HCT116 (cell line): ENCODE results near the gene SH3RF2. TPM values are rescaled to one million over a fixed set of nuclear protein-coding genes. Genes with fewer than 3 reads are reported as not detected.
A peak's percentile ranks its signal among the peaks of the same experiment; 100 is the strongest.

Source experiments
- ATAC-seq: fragments of 200-7000 bp; cut with Tn5 transposase; 2 replicates; pipeline ENCODE4 v1.9.1; 2020; ENCODE audit warnings: mild to moderate bottlenecking, moderate library complexity
- BruUV-seq: library from RNA; stranded (reverse); fragments of 400-500 nt; replicated peaks from 2 replicates; lab custom pipeline; 2021; lab: Mats Ljungman, UMichigan
- CTCF ChIA-PET: fragments of 300-600 bp; sonication (Branson Sonifier 250); formaldehyde crosslinking; loops from one replicate; lab custom pipeline; 2021; ENCODE audit warnings: antibody characterized with exemption; lab: Charles Lee
- POLR2A ChIA-PET: fragments of 300-600, 350-600 bp; sonication (Branson Sonifier 250); formaldehyde crosslinking; loops from one replicate; lab custom pipeline; 2021; ENCODE audit warnings: antibody characterized with exemption; lab: Charles Lee
- RAD21 ChIA-PET, 2 experiments: fragments of 300-600 bp; sonication (Branson Sonifier 250); formaldehyde crosslinking; loops; one replicate each; lab custom pipeline; 2023; ENCODE audit warnings: low total read pairs in 2 of 2; ENCODE audit not compliant: uncharacterized antibody in 2 of 2, unreplicated experiment in 2 of 2, low non-redundant PET in 1 of 2; lab: Charles Lee
- DNase-seq: peaks from one replicate; pipeline ENCODE4 v3.0.0-alpha.2; 2010; ENCODE audit warnings: low read depth, low spot score
- H2AFZ ChIP-seq: fragments of 200-600 bp; shearing (Covaris generic), sonication (generic); 2 replicates; pipeline ENCODE4 v1.6.1; 2017; ENCODE audit warnings: low read depth, mixed run types, mixed read lengths, antibody characterized with exemption, low read length; ENCODE audit not compliant: poor library complexity, severe bottlenecking
- H3K27ac ChIP-seq: 2 replicates; pipeline ENCODE4 v1.5.1; 2012; ENCODE audit warnings: low read depth, low read length
- H3K27me3 ChIP-seq: fragments of 200-600 bp; sonication (generic); 2 replicates; pipeline ENCODE4 v1.6.1; 2016; ENCODE audit warnings: mixed run types, low read length, mixed read lengths; ENCODE audit not compliant: insufficient read depth
- H3K36me3 ChIP-seq, 2 experiments: fragments of 200-500 bp in 1 of 2; fragments of 200-600 bp in 1 of 2; sonication (Bioruptor generic) in 1 of 2; sonication (generic) in 1 of 2; 2 replicates each; pipeline versions ENCODE4 v1.5.1 to v1.6.1; 2014 to 2016; ENCODE audit warnings: low read length in 2 of 2, inconsistent platforms in 1 of 2, mixed read lengths in 1 of 2, mixed run types in 1 of 2; ENCODE audit not compliant: insufficient read depth in 2 of 2, control insufficient read depth in 1 of 2
- H3K4me1 ChIP-seq, 2 experiments: fragments of 200-600 bp in 1 of 2; sonication (generic) in 1 of 2; 2 replicates each; pipeline versions ENCODE4 v1.5.1 to v1.6.1; 2012 to 2017; ENCODE audit warnings: low read length in 2 of 2, inconsistent platforms in 1 of 2, mild to moderate bottlenecking in 1 of 2, mixed read lengths in 1 of 2, mixed run types in 1 of 2, moderate library complexity in 1 of 2; ENCODE audit not compliant: insufficient read depth in 2 of 2, control insufficient read depth in 1 of 2
- H3K4me2 ChIP-seq: fragments of 200-600 bp; sonication (generic); 2 replicates; pipeline ENCODE4 v1.6.1; 2017; ENCODE audit warnings: mixed run types, low read length, mixed read lengths
- H3K4me3 ChIP-seq, 2 experiments: fragments of 200-600 bp in 1 of 2; sonication (generic) in 1 of 2; replicated peaks in 1 of 2; 2 replicates each; pipeline ENCODE4 v1.5.1; 2011 to 2016; ENCODE audit warnings: low read length in 2 of 2, control low read depth in 1 of 2, low read depth in 1 of 2, mild to moderate bottlenecking in 1 of 2, mixed read lengths in 1 of 2, mixed run types in 1 of 2
- H3K79me2 ChIP-seq: fragments of 200-600 bp; sonication (generic); 2 replicates; pipeline ENCODE4 v1.6.1; 2017; ENCODE audit warnings: mild to moderate bottlenecking, mixed run types, low read length, moderate library complexity, mixed read lengths; ENCODE audit not compliant: insufficient read depth
- H3K9ac ChIP-seq: fragments of 200-600 bp; sonication (generic); 2 replicates; pipeline ENCODE4 v1.6.1; 2016; ENCODE audit warnings: low read length, mixed read lengths
- H3K9me2 ChIP-seq: fragments of 200-600 bp; sonication (generic), shearing (Covaris generic); 2 replicates; pipeline ENCODE4 v1.6.1; 2017; ENCODE audit warnings: mixed run types, mild to moderate bottlenecking, moderate library complexity; ENCODE audit not compliant: insufficient read depth
- H3K9me3 ChIP-seq, 2 experiments: fragments of 200-500 bp in 1 of 2; fragments of 200-600 bp in 1 of 2; sonication (Bioruptor generic) in 1 of 2; sonication (generic) in 1 of 2; 2 replicates each; pipeline ENCODE4 v1.6.1; 2014 to 2017; ENCODE audit warnings: low read length in 2 of 2, mixed read lengths in 2 of 2, inconsistent platforms in 1 of 2, low read depth in 1 of 2, mild to moderate bottlenecking in 1 of 2, mixed run types in 1 of 2, moderate library complexity in 1 of 2; ENCODE audit not compliant: control insufficient read depth in 1 of 2, insufficient read depth in 1 of 2
- H4K20me1 ChIP-seq: fragments of 200-600 bp; sonication (generic), shearing (Covaris generic); 2 replicates; pipeline ENCODE4 v1.6.1; 2017; ENCODE audit warnings: mixed run types, mild to moderate bottlenecking, moderate library complexity; ENCODE audit not compliant: insufficient read depth
- CBX3 ChIP-seq: IDR thresholded peaks from 2 replicates; pipeline ENCODE4 v1.6.1; 2012; ENCODE audit warnings: low read depth
- CEBPB ChIP-seq: IDR thresholded peaks from 2 replicates; pipeline ENCODE4 v1.6.1; 2012; ENCODE audit warnings: low read depth
- ELF1 ChIP-seq: IDR thresholded peaks from 2 replicates; pipeline ENCODE4 v1.6.1; 2012; ENCODE audit warnings: low read depth, borderline replicate concordance
- EZH2 ChIP-seq: fragments of 200-600 bp; sonication (generic); IDR thresholded peaks from 2 replicates; pipeline ENCODE4 v1.6.1; 2017; ENCODE audit warnings: antibody characterized with exemption, mixed run types
- EZH2phosphoT487 ChIP-seq: fragments of 200-600 bp; IDR thresholded peaks from 2 replicates; pipeline ENCODE4 v1.6.1; 2018; ENCODE audit warnings: antibody characterized with exemption, borderline replicate concordance
- FOSL1 ChIP-seq: IDR thresholded peaks from 2 replicates; pipeline ENCODE4 v1.6.1; 2012; ENCODE audit warnings: low read depth
- JUND ChIP-seq: IDR thresholded peaks from 2 replicates; pipeline ENCODE4 v1.6.1; 2012
- POLR2A ChIP-seq: IDR thresholded peaks from 2 replicates; pipeline ENCODE4 v1.7.0; 2011; ENCODE audit warnings: borderline replicate concordance; ENCODE audit not compliant: insufficient read depth, insufficient read length; ENCODE audit errors: extremely low read depth
- RAD21 ChIP-seq: IDR thresholded peaks from 2 replicates; pipeline ENCODE4 v1.6.1; 2012; ENCODE audit warnings: low read depth, mild to moderate bottlenecking
- SIN3A ChIP-seq: IDR thresholded peaks from 2 replicates; pipeline ENCODE4 v1.6.1; 2012; ENCODE audit warnings: low read depth
- SP1 ChIP-seq: IDR thresholded peaks from 2 replicates; pipeline ENCODE4 v1.6.1; 2012; ENCODE audit warnings: low read depth
- SRF ChIP-seq: IDR thresholded peaks from 2 replicates; pipeline ENCODE4 v1.6.1; 2012; ENCODE audit warnings: low read depth
- YY1 ChIP-seq: IDR thresholded peaks from 2 replicates; pipeline ENCODE4 v1.6.1; 2011; ENCODE audit warnings: low read length, low read depth, moderate library complexity, mild to moderate bottlenecking; ENCODE audit not compliant: insufficient replicate concordance; ENCODE audit errors: extremely low read depth
- ZFX ChIP-seq: fragments of 450-650 bp; IDR thresholded peaks from 2 replicates; pipeline ENCODE4 v1.6.1; 2017
- ZNF274 ChIP-seq: fragments of 200-500 bp; sonication (Bioruptor generic); IDR thresholded peaks from 2 replicates; pipeline ENCODE4 v1.6.1; 2014; ENCODE audit warnings: mild to moderate bottlenecking, low read depth, low read length, inconsistent platforms
- intact Hi-C: fragments of 100-400 bp; cut with micrococcal nuclease; formaldehyde crosslinking; loops from 2 replicates; pipeline ENCODE4 v1.10.0; 2022
- total RNA-seq: library from RNA; stranded (reverse); gene quantifications from one replicate; pipeline ENCODE4 v1.2.1, GENCODE V29; 2021; ENCODE audit not compliant: unreplicated experiment
- TF ChIP-seq, protein P1 (sequence below): IDR thresholded peaks from 2 replicates; pipeline ENCODE4 v1.6.1; 2011; ENCODE audit warnings: mild to moderate bottlenecking, low read length, moderate library complexity; ENCODE audit not compliant: insufficient replicate concordance; ENCODE audit errors: extremely low read depth
- TF ChIP-seq, protein P2 (sequence below): IDR thresholded peaks from 2 replicates; pipeline ENCODE4 v1.6.1; 2012; ENCODE audit warnings: low read depth
- TF ChIP-seq, protein P3 (sequence below): IDR thresholded peaks from 2 replicates; pipeline ENCODE4 v1.6.1; 2012

Gene SH3RF2
- total RNA-seq, 1 experiment from 2014 or later = 14.3 TPM

DNA sequence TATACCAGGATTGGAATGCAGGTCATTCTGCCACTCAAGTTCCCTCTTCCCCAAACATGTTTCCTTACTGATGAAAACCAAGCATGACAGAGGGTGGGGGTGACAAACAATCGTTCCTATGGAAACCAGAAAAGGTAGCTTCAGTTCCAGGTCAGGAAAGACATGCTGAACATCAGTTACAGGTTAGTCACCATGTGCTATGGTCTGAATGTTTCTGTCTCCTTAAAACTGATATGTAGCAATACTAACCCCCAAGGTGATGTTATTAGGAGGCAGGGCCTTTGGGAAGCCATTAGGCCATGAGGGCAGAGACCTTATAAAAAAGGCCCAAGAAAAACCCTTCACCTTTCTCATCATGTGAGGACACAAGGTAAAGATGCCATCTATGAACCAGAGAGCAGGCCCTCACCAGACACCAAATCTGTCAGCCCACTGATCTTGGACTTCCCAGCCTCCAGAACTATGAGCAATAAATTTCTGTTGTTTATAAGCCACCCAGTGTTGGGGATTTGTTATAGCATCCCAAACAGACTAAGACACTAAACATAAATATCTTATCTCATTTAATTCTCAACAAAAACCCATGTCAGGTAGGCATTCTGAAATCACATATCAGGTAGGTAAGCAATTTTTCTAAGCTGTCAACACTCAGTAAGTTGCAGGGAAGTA, 15.7 kb upstream of the SH3RF2 start (continued):
- TF ChIP-seq, protein P1, sequence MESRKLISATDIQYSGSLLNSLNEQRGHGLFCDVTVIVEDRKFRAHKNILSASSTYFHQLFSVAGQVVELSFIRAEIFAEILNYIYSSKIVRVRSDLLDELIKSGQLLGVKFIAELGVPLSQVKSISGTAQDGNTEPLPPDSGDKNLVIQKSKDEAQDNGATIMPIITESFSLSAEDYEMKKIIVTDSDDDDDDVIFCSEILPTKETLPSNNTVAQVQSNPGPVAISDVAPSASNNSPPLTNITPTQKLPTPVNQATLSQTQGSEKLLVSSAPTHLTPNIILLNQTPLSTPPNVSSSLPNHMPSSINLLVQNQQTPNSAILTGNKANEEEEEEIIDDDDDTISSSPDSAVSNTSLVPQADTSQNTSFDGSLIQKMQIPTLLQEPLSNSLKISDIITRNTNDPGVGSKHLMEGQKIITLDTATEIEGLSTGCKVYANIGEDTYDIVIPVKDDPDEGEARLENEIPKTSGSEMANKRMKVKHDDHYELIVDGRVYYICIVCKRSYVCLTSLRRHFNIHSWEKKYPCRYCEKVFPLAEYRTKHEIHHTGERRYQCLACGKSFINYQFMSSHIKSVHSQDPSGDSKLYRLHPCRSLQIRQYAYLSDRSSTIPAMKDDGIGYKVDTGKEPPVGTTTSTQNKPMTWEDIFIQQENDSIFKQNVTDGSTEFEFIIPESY = no peak
- TF ChIP-seq CBX3 = peak; percentile 27; the same call in 1 of the 2 replicates
- no peak for TF ChIP-seq SP1
- no peak for TF ChIP-seq ZFX
- TF ChIP-seq POLR2A = no peak
- TF ChIP-seq, all 23 proteins: peak for 2

DNA sequence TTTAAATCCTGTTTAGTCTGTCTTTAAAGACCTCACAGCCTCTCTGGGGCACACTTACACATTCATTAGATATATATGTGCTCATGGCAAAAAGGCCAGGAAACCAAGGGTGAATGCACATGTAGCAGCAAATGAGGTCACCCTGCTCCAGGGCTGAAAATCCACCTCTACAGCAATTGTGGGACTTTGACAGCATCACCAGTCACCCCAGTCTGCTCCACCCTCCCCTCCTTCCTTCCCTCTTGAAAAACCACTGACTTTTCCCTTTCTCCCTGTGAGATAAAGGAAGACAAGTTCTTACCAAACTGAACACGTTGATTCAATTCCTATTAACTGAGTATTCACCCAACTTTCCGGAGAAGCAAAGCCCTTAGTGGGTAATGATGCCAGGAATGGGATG, 15.2 kb upstream of the SH3RF2 start:
- DNase-seq = no peak
- H3K27ac ChIP-seq = no peak overlapping the region
- no peak overlapping the region for H3K4me3 ChIP-seq
- no peaks in the 10 kb centered on the region for H3K36me3 ChIP-seq
- no peak overlapping the region for H3K9ac ChIP-seq
- POLR2A ChIA-PET = no interaction called here
- H3K9me2 ChIP-seq = no peaks in the 10 kb centered on the region
- no peaks in the 10 kb centered on the region for H3K27me3 ChIP-seq
- no peak for TF ChIP-seq EZH2phosphoT487
- TF ChIP-seq, protein P2, sequence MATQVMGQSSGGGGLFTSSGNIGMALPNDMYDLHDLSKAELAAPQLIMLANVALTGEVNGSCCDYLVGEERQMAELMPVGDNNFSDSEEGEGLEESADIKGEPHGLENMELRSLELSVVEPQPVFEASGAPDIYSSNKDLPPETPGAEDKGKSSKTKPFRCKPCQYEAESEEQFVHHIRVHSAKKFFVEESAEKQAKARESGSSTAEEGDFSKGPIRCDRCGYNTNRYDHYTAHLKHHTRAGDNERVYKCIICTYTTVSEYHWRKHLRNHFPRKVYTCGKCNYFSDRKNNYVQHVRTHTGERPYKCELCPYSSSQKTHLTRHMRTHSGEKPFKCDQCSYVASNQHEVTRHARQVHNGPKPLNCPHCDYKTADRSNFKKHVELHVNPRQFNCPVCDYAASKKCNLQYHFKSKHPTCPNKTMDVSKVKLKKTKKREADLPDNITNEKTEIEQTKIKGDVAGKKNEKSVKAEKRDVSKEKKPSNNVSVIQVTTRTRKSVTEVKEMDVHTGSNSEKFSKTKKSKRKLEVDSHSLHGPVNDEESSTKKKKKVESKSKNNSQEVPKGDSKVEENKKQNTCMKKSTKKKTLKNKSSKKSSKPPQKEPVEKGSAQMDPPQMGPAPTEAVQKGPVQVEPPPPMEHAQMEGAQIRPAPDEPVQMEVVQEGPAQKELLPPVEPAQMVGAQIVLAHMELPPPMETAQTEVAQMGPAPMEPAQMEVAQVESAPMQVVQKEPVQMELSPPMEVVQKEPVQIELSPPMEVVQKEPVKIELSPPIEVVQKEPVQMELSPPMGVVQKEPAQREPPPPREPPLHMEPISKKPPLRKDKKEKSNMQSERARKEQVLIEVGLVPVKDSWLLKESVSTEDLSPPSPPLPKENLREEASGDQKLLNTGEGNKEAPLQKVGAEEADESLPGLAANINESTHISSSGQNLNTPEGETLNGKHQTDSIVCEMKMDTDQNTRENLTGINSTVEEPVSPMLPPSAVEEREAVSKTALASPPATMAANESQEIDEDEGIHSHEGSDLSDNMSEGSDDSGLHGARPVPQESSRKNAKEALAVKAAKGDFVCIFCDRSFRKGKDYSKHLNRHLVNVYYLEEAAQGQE = no peak
- no peak for TF ChIP-seq RAD21
- TF ChIP-seq SIN3A = no peak
- TF ChIP-seq JUND = no peak
- TF ChIP-seq, protein P3, sequence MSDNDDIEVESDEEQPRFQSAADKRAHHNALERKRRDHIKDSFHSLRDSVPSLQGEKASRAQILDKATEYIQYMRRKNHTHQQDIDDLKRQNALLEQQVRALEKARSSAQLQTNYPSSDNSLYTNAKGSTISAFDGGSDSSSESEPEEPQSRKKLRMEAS = no peak
- TF ChIP-seq ZNF274 = no peak
- no peak for TF ChIP-seq CBX3
- TF ChIP-seq SRF = no peak
- no peak for TF ChIP-seq ZFX
- TF ChIP-seq ELF1 = no peak
- TF ChIP-seq CEBPB = no peak
- TF ChIP-seq FOSL1 = no peak
- TF ChIP-seq YY1 = no peak
- TF ChIP-seq POLR2A = no peak
- no peak for TF ChIP-seq EZH2
- peaks cover 12 to 29% of the 10 kb centered on the region in 2 experiments; a peak in 3 of 4 replicates for H3K4me1 ChIP-seq
- no peak overlapping the region for H2AFZ ChIP-seq
- intact Hi-C loops = no loop called here
- RAD21 ChIA-PET = no interaction called here
- no TSS peak for BruUV-seq
- no peaks in the 10 kb centered on the region for H3K9me3 ChIP-seq
- ATAC-seq = no peak
- CTCF ChIA-PET = no interaction called here
- no peak overlapping the region for H3K4me2 ChIP-seq
- H4K20me1 ChIP-seq = no peaks in the 10 kb centered on the region
- H3K79me2 ChIP-seq = no peaks in the 10 kb centered on the region
